Umbilical cord (tissue), 2 donors: ENCODE data around the gene HOXC4. TPM values are rescaled to one million over a fixed set of nuclear protein-coding genes. Genes with fewer than 3 reads are reported as not detected.
"Not testable (repeated sequence)": the region's sequence is repeated elsewhere in the genome, so short reads cannot be mapped to it uniquely, and the experiment has no call there.

Source experiments
- DNase-seq: peaks from one replicate; pipeline ENCODE4 v3.0.0-alpha.2; 2015; ENCODE audit warnings: low spot score
- total RNA-seq: library from RNA; depleted of rRNA; stranded (reverse); fragments of >200 nt; gene quantifications from one replicate; pipeline ENCODE4 v1.2.3, GENCODE V29; 2014; ENCODE audit warnings: low replicate concordance; ENCODE audit not compliant: insufficient read depth

The HOXC4 gene
- total RNA-seq, 1 donor from 2014 or later = 3.4 TPM

DNA sequence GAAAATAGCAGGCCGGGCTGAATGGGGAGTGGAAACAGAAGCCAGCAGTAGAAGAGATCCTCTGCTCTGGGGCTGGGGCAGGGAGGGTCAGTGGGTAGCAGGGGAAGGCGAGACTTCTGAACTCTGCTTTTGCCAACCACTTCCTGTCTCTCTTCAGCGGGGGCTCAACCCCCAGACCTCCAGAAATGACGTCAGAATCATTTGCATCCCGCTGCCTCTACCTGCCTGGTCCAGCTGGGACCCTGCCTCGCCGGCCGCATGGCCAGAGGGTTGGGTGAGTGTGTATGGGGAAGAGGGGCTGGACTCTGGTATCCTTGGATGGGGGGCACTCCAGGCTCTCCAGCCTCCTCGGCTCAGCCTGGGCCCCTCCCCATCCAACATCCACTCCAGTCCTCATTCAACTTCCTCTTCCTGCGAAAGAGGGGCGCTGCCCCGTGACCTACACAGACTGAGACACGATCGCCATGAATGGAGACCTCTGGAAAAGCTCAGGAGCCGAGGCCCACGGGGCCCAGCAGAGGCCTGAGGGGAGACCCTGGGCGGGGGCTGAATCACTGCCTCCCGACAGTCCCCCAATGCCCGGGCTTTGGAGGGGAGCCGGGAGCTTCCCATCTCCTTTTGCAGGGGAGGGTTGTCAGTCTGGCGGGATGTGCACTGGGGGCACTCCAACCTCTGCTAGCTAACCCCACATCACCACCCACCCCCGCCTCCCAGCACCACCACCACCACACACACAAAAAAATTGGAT, 458 bp upstream of the HOXC4 start:
- no peak for DNase-seq

DNA sequence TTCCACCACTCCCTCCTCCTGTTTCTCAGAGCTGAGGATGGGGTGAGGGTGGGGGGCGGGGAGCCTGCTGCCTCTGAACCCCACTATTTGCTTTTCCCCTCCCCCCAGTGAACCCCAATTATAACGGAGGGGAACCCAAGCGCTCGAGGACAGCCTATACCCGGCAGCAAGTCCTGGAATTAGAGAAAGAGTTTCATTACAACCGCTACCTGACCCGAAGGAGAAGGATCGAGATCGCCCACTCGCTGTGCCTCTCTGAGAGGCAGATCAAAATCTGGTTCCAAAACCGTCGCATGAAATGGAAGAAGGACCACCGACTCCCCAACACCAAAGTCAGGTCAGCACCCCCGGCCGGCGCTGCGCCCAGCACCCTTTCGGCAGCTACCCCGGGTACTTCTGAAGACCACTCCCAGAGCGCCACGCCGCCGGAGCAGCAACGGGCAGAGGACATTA, 1.1 kb downstream of the HOXC4 start:
- no peak for DNase-seq

DNA sequence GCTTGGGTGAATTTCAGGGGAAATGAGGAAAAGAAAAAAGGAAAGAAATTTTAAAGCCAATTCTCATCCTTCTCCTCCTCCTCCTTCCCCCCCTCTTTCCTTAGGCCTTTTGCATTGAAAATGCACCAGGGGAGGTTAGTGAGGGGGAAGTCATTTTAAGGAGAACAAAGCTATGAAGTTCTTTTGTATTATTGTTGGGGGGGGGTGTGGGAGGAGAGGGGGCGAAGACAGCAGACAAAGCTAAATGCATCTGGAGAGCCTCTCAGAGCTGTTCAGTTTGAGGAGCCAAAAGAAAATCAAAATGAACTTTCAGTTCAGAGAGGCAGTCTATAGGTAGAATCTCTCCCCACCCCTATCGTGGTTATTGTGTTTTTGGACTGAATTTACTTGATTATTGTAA, 1.9 kb downstream of the HOXC4 start:
- DNase-seq = no peak

DNA sequence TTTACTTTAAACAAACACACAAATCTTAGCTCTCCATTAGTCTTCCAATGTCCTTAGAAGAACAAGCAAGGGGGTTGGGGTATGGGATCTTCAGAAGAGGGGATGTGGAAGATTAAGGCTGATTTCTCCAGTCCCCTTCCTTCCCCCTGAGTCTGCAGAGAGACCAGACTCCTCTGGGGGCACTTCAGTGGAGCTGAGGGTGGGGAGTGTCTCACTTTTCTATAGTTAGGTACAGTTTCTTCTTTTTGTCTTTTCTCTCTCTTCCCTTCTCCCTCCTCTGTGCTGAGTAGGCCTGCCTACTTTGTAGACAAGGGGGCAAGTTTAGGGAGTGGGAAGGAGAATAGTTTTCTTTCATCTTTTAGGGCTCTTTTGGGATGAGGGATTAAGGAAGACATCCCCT, 2.5 kb downstream of the HOXC4 start:
- DNase-seq = no peak

DNA sequence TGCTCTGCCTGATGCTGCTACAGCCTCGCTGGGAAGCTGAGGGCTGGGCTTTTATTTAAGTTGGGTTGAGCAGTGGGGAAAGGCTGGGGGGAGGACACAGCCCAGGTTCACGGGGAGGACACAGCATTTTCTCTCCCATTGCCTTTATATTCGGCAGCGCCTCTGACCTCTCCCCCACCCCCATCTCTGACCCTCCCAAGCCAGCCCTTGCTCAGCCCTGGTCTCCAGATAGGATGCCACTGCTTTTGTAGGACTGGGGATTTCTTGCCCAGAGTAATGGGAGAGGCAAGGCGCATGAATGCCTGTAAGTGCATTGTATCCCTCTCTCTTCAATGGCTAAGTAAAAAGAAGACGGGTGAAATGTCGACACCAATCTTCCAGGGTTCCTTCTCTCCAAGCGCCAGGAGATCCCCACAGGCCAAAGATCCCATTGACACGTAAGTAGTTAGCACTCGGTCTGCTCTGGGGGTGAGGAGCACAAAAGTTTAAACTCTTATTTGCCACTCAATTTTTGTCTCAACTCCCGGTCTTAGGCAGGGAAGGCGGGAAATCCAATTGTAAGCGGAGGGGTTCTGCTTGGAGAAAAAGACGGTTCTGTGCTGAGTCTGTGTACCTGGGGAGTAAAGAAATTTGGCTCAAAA, 4.6 kb downstream of the HOXC4 start:
- no peak for DNase-seq

DNA sequence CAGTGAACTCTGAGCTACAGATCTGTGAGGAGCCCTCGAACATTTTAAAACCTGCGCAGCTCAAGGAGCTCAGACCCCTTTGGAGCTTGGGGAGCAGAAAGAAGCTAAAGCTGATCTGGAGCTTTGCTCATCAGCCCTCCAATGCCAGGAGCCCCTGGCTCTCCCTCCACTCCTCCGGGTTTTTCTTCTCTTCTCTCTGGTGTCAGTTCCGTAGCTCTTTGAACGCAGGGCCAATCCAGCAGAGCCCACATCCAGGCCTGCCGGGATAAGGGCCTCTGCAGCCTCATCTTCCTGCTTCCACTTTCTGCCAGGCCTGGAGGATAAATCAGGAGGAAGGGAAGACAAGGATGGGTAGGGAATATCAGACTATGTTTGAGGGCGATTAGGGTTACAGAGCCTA, 6.0 kb downstream of the HOXC4 start:
- DNase-seq = peak; percentile 73

DNA sequence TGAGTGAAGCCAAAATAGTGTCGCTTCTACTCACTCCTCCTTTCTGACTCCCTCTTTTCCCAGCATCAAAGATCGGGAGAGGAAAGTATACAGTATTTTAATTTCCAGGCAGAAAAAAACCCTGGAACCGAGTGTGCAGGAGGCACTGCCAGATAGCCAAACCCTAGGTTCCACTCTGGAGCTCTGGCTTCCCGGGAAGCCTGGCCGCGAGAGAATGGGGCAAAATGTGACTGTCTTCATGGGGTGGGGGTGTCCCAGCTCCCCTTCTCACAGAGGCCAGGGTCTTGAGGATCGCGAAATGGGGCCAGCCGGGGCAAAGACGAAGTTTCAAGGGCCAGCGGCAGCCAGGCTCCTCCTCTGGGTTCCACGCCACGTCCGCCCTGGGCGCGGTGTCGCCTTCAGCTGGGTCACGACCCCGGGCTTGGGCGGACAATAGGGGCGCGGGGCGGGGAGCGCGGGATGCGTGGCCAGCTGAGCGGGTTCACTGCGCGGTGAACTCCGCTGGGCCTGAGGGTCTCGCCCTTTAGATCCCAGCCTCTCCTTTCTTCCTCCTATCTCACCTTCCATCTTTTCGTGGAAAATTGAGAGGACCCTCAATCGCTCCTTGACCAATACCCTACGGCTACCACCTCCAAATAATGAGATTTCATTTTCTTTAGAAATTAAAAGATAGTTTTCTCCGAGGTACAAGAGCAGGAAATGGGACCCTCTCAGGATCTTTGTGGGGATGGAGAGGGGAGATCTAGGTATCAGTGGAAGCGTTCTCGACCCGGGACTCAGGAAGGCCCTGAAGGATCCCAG, 6.7 kb downstream of the HOXC4 start:
- DNase-seq = no peak

DNA sequence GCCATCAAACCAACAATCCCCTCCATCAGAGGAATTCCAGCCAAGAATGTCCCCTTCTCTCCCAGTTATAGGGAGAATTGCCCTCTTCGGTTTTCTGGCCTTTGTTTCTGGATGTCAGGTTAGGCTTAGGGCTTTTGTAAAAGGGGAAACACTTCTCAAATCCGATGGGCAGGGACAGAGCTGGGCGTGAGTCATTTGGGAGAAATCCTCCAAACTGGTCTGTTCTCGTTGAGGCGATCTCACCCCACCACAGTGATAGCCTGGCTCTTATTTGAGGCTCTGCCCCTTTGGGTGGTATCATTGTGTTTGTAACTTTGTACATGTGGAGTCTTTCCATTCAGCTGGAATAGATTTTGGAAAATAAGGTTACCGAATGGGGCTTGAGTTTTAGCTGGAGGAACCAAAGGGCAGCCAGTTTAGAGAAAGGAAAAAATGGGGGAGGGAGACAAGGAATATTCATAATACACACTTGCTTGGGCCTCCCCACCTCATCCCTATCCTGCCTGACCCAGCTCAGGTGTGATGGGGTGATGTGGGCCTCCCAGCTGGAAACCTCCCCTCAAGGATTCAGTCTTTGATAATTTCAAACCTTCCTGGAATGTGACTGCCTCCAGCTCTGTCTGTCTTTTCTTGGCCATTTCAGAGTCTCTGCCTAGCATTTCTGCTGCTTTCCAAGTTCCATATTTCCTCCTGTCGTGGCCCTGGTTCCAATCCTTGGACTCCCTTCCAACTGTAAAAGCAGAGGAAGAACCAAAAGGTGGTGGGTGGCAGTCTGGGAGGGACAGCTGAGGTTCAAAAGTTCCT, 7.5 kb downstream of the HOXC4 start:
- DNase-seq = peak; percentile 62

DNA sequence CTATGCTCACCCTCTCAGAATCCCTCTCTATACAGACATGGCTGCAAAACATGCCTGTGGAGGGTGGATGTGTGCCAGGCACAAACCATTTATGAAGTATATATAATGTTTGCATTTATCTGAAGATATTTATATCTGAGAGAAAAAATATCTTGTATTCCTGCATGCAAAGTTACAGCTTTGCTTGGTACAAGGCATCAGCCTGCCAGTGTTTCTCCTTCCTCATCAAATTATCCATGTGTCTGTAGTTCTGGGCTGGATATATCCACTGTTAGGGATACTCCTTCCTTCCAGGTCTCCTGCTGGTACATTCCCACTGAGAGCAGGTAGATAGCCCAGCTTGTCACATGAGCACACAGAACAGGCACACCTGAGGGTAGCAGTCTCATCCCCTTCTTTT, 12.0 kb downstream of the HOXC4 start:
- DNase-seq = no peak

DNA sequence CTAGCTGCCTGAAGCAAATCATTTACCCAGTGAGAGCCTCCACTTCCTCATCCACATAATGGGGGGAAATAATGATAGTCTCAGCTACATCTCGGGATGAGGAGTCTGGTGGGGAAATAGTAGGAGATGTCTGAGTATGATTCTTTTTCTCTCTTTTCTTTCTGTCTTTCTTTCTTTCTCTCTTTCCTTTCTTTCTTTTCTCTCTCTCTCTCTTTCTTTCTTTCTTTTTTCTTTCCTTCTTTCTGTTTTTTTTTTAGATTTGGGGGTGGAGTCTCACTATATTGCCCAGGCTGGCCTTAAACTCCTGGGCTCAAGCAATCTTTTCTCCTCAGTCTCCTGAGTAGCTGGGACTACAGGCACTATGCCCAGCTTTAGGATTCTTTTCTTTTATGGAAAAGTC, 12.8 kb downstream of the HOXC4 start:
- no peak for DNase-seq

DNA sequence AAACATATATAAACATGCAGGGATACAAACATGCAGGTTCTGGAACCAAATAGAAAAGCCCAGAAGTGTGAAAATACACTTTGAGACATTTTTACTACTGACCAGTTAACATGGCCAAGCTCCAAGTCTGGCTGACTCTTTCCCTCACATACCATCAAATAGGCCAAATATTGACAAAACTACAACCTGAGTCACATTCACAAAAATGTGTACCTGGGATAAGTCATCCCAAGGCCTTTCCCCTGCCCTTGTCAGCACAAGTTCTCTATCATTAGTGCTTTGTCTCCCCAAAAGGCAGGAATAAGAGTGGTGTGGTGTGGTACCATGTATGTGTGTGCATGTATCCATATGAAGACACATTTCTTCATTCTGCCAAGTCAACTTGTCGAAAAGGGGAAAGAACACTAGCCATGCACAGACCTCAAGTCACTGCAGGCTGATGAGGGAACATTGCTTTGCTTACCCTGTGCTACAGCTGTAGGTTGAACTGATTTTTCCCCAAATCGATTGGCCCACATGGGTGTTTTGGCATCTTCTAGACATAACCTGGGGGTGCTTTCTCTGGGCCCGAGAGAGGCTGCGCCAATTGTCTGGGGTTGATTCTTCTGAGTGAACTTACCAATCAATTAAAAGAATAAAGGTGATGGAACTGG, 14.9 kb downstream of the HOXC4 start:
- no peak for DNase-seq

DNA sequence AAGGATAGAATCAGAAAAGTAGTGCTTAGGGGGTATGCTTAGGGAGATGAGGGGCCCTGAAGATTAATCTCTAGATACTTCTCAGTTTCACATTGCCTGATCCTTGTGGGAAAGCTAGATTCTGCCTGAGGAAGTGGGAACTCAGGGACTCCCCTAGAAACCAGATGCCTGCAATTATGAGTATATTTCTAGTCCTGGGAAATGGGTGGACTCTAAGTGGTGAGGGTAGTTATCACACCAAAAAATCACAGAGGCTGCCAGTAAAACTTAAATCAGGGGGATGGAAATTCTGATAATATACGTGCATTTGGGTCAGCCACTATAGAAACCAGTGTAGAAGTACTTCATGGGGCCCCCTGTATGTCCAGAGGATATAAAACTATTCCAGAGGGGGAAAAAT, 18.3 kb downstream of the HOXC4 start:
- no peak for DNase-seq

DNA sequence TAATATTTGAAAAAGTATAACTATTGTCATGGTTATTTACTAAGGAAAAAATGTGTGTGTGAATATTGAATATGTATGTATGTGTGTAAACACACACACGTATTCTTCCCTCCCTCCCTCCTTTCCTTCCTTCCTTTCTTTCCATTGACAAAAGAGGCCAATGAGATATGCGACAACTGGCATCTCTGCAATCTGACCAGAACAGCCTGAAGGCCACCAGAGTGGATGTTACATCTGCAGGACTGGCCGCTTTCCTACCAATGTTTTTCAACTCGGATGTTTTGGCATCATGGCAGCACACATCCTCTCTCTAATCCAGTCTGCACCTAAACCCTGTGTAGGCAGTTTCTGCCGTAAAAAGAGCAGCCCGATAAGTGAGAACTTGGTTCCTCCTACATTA, 20.7 kb downstream of the HOXC4 start:
- DNase-seq = no peak

DNA sequence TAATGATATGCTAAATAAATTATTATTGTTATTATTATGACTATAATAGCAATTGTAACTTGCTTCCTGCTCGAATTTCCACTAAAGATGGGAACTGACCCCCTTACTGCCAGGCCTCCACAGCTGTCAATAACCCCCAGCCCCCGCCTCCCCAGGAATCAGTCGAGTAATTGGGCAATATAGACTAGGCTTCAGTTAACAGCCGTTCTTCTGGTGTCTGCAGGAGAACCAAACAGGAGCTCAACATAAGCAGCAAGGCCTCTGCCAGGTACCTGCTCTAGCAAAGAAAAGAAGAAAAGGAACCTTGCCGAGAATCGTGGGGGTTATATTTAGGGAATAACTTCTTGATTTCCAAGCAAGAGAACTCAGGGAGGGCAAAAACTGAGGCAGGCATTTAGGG, 21.8 kb downstream of the HOXC4 start:
- no peak for DNase-seq

DNA sequence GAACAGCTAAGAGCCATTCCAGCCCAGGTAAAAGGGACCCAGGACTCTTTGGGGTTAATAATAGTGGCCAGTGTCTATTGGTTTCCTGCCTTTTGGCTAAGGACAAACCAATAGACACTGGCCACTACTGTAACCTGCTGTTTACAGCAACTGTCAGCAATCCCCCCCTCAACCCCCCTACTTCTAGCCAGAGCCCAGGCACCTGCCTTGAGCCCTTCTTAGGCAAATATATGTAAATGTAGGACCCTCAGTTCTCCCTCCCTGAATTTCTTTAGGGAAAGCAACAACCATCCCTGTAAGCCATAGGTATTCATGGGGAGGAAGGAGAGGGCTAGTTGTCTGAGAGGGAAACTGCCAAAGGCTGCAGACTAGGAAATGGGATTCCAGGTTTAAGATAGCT, 22.3 kb downstream of the HOXC4 start:
- DNase-seq = no peak

DNA sequence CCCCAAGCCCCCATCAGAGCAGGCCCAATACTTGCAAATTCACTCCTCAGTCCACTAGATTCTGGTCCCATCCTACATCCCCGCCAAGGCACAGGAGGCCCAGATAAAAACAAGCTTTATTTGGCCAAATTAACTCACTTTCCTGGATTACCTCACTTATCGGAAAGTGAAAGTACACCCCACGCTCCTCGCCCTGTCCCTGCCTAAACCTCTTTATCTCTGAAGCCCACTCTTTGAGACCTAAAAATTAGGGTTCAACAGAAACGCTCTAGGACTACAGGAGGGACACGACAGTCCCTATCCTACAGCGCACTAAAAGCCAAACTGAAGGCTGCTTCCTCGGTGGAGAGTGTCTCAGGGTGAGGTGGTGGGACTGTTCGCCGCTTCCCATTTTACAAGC, 24.2 kb downstream of the HOXC4 start:
- DNase-seq = not testable (repeated sequence)

DNA sequence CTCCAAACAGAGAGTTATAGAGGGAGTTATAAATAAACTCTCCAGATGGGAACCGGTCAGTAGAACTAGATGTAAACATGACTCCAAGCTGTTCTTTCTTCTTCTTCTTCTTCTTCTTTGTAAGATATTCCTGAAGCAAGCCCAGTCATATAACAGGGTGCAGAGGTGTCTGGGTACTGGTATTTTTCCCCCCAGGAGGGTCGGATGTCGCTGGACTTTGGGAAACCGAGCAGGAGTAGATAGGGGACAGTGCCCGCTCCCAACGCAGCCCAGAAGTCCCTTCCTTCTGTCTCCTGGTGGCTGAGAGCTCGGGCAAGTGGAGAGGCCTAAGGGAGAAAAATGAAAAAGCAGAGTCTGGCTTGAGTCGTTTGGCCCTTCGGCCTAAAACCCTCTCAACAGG, 25.5 kb downstream of the HOXC4 start:
- not testable (repeated sequence) for DNase-seq

DNA sequence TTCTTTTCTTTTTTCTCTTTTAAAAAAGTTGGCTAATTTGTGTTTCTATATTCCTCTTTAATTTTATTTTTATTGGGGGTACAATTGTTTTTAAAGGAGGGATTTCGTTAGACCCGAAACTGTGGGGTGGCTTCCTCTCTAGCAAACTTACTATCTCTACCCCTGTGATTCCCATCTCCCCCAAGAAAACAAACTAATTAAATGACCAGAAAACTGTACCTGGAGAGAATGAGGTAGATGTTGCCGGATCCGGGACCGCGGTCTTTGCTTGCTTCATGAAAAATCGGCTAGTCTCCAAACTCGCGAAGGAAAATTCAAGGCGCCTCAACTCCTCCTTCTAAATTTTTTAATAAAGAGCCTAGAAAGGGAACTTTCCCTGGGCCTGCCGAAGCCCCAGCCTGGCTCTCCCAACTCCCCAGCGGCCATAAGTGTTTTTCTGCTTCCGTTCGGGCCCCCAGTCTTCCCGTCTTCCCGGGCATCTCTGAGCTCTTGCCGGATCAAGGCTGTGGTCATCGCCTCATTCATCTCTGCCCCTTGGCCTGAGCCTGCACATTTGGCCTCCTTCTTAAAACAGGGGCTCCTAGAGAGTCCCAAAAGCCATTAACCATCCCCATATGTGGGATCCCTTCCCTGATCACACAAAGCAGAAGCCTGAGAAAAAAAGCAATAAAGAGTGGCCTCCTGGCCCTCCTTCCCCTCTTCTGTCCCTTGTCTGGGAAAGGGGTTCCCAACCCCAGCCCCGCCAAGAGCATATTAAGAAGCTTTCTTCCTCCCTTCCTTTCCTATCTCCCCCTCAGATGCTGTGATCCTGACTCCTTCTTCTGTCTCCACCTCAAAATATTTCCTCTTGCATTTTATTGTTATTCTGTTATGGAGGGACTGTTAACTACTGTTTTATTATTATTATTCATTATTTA, 26.6 kb downstream of the HOXC4 start:
- not testable (repeated sequence) for DNase-seq

DNA sequence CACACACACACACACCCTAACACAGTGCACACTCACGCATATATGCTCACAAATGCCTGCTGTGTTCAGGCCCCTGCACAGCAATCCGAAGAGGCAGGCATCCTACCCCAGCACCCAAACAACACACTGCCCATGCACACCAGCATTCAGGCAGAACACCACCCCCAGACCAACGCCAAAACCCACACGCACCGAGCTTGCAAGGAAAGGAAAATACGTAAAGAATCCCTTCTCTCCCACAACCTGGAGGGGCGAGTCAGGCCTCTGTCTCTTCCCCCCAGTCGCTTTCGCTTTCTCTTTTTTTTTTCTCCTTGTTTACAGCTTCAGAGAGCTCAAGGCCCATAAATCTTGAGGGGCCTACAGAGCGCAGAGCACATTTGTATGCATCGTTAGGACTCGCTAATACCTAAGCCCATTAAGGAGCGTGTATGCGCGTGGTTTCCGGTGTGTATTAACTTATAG, 27.4 kb downstream of the HOXC4 start:
- DNase-seq = not testable (repeated sequence)
